ENCODE results near the gene NELL1.

The NELL1 gene

GRCh38 chr11:20869123-20869522 lies 199.7 kb downstream of the NELL1 start:
- Histone ChIP-seq H3K79me2 (no peaks in the 10 kb centered on the region), H3K9me3 (ENCODE audit: control insufficient read depth, low read length) (no peaks in the 10 kb centered on the region), H2AFZ (no peak overlapping the region), H3K9ac (no peak overlapping the region), H3K36me3 (ENCODE audit: control insufficient read depth, insufficient read depth, low read length) (no peaks in the 10 kb centered on the region), H3K4me3 (ENCODE audit: low read depth, low read length) (no peak overlapping the region), H3K4me1 (no peaks in the 10 kb centered on the region), H3K27me3 (ENCODE audit: control insufficient read depth, insufficient read depth, low read length) (no peaks in the 10 kb centered on the region), H3K27ac (no peak overlapping the region), H3K4me2 (ENCODE audit: low read length) (no peak overlapping the region)
- TF ChIP-seq, protein P1, sequence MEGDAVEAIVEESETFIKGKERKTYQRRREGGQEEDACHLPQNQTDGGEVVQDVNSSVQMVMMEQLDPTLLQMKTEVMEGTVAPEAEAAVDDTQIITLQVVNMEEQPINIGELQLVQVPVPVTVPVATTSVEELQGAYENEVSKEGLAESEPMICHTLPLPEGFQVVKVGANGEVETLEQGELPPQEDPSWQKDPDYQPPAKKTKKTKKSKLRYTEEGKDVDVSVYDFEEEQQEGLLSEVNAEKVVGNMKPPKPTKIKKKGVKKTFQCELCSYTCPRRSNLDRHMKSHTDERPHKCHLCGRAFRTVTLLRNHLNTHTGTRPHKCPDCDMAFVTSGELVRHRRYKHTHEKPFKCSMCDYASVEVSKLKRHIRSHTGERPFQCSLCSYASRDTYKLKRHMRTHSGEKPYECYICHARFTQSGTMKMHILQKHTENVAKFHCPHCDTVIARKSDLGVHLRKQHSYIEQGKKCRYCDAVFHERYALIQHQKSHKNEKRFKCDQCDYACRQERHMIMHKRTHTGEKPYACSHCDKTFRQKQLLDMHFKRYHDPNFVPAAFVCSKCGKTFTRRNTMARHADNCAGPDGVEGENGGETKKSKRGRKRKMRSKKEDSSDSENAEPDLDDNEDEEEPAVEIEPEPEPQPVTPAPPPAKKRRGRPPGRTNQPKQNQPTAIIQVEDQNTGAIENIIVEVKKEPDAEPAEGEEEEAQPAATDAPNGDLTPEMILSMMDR (IDR thresholded peaks at IDR 0.05), result no peak

DNA sequence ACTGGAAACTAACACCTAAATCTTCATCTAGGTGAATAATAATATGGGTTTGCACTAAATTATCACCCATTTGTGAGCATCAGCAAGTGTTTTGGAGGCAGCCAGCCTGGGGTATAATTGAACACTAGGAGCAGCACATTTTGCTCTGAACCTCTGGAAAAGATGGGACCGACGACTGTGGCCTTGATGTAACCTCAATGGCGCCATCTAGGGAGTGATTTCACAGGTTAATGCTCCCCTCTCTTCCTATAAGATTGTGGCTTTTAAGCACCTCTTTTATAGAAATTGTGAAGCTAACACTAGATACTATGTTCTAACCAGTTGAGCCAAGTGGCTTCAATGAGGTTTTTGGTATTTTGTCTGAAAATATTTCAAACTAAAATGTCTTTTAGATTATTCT lies 203.7 kb downstream of the NELL1 start:
- H3K9me3 ChIP-seq (ENCODE audit: control insufficient read depth, low read length), result no peaks in the 10 kb centered on the region
- H3K4me1 ChIP-seq, result no peaks in the 10 kb centered on the region
- no peak overlapping the region for H3K9ac ChIP-seq
- no peak overlapping the region for H3K4me3 ChIP-seq (ENCODE audit: low read depth, low read length)
- H3K36me3 ChIP-seq (ENCODE audit: control insufficient read depth, insufficient read depth, low read length), result no peaks in the 10 kb centered on the region
- H3K27me3 ChIP-seq (ENCODE audit: control insufficient read depth, insufficient read depth, low read length), result no peaks in the 10 kb centered on the region
- no peak overlapping the region for H3K27ac ChIP-seq
- no peaks in the 10 kb centered on the region for H3K79me2 ChIP-seq
- TF ChIP-seq, protein P1 (IDR thresholded peaks at IDR 0.05), result no peak
- no peak overlapping the region for H2AFZ ChIP-seq
- no peak overlapping the region for H3K4me2 ChIP-seq (ENCODE audit: low read length)

GRCh38 chr11:20874358-20874757 lies 205.0 kb downstream of the NELL1 start:
- Histone ChIP-seq H3K4me2 (ENCODE audit: low read length) (no peak overlapping the region), H3K4me1 (no peaks in the 10 kb centered on the region), H3K79me2 (no peaks in the 10 kb centered on the region), H3K4me3 (ENCODE audit: low read depth, low read length) (no peak overlapping the region), H3K9me3 (ENCODE audit: control insufficient read depth, low read length) (no peaks in the 10 kb centered on the region), H2AFZ (no peak overlapping the region), H3K27ac (no peak overlapping the region), H3K36me3 (ENCODE audit: control insufficient read depth, insufficient read depth, low read length) (no peaks in the 10 kb centered on the region), H3K27me3 (ENCODE audit: control insufficient read depth, insufficient read depth, low read length) (no peaks in the 10 kb centered on the region), H3K9ac (no peak overlapping the region)
- TF ChIP-seq, protein P1 (IDR thresholded peaks at IDR 0.05), result no peak

DNA sequence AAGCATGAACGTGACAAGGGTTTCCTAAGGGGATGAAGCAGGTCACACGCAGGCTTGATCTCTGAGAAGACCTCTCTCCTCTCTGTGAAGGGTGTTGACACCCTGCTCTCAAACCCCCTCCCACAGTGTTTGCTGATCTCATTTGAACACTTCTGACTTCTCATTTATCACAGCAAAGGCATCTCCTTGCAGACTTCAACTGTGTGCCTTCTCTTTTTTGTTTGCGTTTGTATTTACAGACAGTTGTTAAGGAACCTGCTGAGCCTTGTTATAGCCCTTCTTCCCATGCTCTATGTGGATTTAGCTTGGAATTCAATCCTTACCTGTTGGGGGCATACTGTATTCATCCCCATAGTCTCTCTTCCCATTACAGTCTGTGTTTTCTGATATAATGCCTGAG lies 206.5 kb downstream of the NELL1 start:
- Histone ChIP-seq H3K4me1 (no peaks in the 10 kb centered on the region), H3K27ac (no peak overlapping the region), H3K79me2 (no peaks in the 10 kb centered on the region), H3K4me3 (ENCODE audit: low read depth, low read length) (no peak overlapping the region), H3K27me3 (ENCODE audit: control insufficient read depth, insufficient read depth, low read length) (no peaks in the 10 kb centered on the region), H3K4me2 (ENCODE audit: low read length) (no peak overlapping the region), H3K9ac (no peak overlapping the region), H3K9me3 (ENCODE audit: control insufficient read depth, low read length) (no peaks in the 10 kb centered on the region), H2AFZ (no peak overlapping the region), H3K36me3 (ENCODE audit: control insufficient read depth, insufficient read depth, low read length) (no peaks in the 10 kb centered on the region)
- TF ChIP-seq, protein P1 (IDR thresholded peaks at IDR 0.05), result no peak

- no peaks in the 10 kb centered on the region for H3K27me3 ChIP-seq (ENCODE audit: control insufficient read depth, insufficient read depth, low read length)
- no peaks in the 10 kb centered on the region for H3K36me3 ChIP-seq (ENCODE audit: control insufficient read depth, insufficient read depth, low read length)
- no peaks in the 10 kb centered on the region for H3K79me2 ChIP-seq
- no peak overlapping the region for H3K4me2 ChIP-seq (ENCODE audit: low read length)
- H3K9ac ChIP-seq, result no peak overlapping the region
- no peaks in the 10 kb centered on the region for H3K9me3 ChIP-seq (ENCODE audit: control insufficient read depth, low read length)
- H3K4me1 ChIP-seq, result no peaks in the 10 kb centered on the region
- no peak overlapping the region for H3K4me3 ChIP-seq (ENCODE audit: low read depth, low read length)
- no peak overlapping the region for H2AFZ ChIP-seq
- no peak overlapping the region for H3K27ac ChIP-seq
- TF ChIP-seq, protein P1 (IDR thresholded peaks at IDR 0.05), result no peak
Measured at GRCh38 chr11:20876738-20877137, 207.4 kb downstream of the NELL1 start.
